DOHH2 (cell line): ENCODE data around the gene PTPA.
A peak's percentile ranks its signal among the peaks of the same experiment; 100 is the strongest.

Experiments used
- H3F3A ChIP-seq: fragments of 200-600 bp; sonication (generic), shearing (Covaris generic); 2 replicates; pipeline ENCODE4 v1.6.0; 2016; ENCODE audit warnings: antibody characterized with exemption, mild to moderate bottlenecking; ENCODE audit not compliant: control insufficient read depth, insufficient read depth
- H3K27ac ChIP-seq: fragments of 200-600 bp; sonication (generic); 2 replicates; pipeline ENCODE4 v1.5.1; 2014; ENCODE audit warnings: low read depth, mild to moderate bottlenecking, low read length, moderate library complexity
- H3K27me3 ChIP-seq: fragments of 200-600 bp; sonication (generic); 2 replicates; pipeline ENCODE4 v1.6.1; 2014; ENCODE audit warnings: mild to moderate bottlenecking, low read length, mixed read lengths; ENCODE audit not compliant: control insufficient read depth
- H3K36me3 ChIP-seq: fragments of 200-600 bp; sonication (generic); 2 replicates; pipeline ENCODE4 v1.6.1; 2014; ENCODE audit warnings: mild to moderate bottlenecking, low read length, moderate library complexity, mixed read lengths; ENCODE audit not compliant: control insufficient read depth
- H3K4me1 ChIP-seq: fragments of 200-600 bp; sonication (generic); 2 replicates; pipeline ENCODE4 v1.6.1; 2014; ENCODE audit warnings: mild to moderate bottlenecking, low read length, mixed read lengths; ENCODE audit not compliant: control insufficient read depth
- H3K4me2 ChIP-seq: fragments of 200-600 bp; sonication (generic); 2 replicates; pipeline ENCODE4 v1.6.0; 2014; ENCODE audit warnings: mild to moderate bottlenecking, low read length, moderate library complexity
- H3K4me3 ChIP-seq: fragments of 200-600 bp; sonication (generic); 2 replicates; pipeline ENCODE4 v1.5.1; 2014; ENCODE audit warnings: mild to moderate bottlenecking, low read length, mixed read lengths
- H3K79me2 ChIP-seq: fragments of 200-600 bp; sonication (generic); 2 replicates; pipeline ENCODE4 v1.6.1; 2014; ENCODE audit warnings: mild to moderate bottlenecking, low read length, mixed read lengths; ENCODE audit not compliant: control insufficient read depth
- H3K9me2 ChIP-seq: fragments of 200-600 bp; sonication (generic); replicated peaks from 2 replicates; pipeline ENCODE4 v1.6.1; 2014; ENCODE audit warnings: mild to moderate bottlenecking, low read length, mixed read lengths; ENCODE audit not compliant: control insufficient read depth
- H3K9me3 ChIP-seq: fragments of 200-600 bp; sonication (generic); 2 replicates; pipeline ENCODE4 v1.6.1; 2014; ENCODE audit warnings: antibody characterized with exemption, low read length, mixed read lengths; ENCODE audit not compliant: control insufficient read depth, insufficient read depth
- H4K20me1 ChIP-seq: fragments of 200-600 bp; sonication (generic); 2 replicates; pipeline ENCODE4 v1.6.0; 2014; ENCODE audit warnings: low read depth, mild to moderate bottlenecking, antibody characterized with exemption, low read length, moderate library complexity; ENCODE audit not compliant: control insufficient read depth, insufficient read depth
- EZH2phosphoT487 ChIP-seq: fragments of 200-600 bp; sonication (generic); IDR thresholded peaks from 2 replicates; pipeline ENCODE4 v1.6.1; 2017; ENCODE audit warnings: borderline replicate concordance, mild to moderate bottlenecking, antibody characterized with exemption, low read length, moderate library complexity, mixed read lengths
- TF ChIP-seq, protein P1 (sequence below): fragments of 200-600 bp; sonication (generic); IDR thresholded peaks from one replicate; pipeline ENCODE4 v1.5.1; 2014; ENCODE audit warnings: antibody characterized with exemption, mild to moderate bottlenecking, low read depth, low read length; ENCODE audit not compliant: poor library complexity, severe bottlenecking

The PTPA gene

DNA sequence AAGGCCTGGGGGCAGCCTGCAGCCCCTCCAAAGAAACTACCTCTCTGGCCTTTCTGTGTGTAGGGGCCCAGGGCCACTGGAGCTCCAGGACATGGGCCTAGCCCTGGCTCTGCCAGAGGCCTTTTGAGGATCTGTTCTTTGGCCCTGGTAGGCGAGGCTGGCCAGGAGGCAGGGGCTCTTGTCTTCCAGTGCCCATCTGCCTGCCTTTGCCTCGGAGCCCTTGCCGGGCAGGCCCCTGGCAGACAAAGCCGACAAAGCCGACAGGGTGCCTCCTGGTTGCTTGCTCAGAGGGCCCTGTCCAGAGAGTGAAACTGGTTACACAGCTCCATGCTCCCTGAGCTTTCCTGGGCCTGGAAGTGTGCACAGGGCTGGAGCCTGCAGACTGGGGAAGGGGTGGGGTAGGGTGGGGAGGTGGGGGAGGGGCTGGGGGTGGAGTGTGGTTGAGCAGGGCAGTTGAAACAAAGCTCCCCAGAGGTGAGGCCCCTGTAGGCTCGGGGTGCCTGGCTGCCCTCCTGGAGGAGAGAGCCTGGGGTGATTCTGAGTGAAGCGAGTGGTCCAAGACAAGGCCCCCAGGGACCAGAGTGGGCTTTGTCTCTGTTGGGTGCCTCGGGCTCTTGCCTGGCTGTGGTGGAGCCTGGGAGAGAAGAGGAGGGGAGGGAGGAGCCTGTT is 29.3 kb downstream of the PTPA start:
- peak overlapping the region; percentile 78 for H3K4me2 ChIP-seq
- H3K4me1 ChIP-seq = peaks cover 49% of the 10 kb centered on the region
- H3K27ac ChIP-seq = peak overlapping the region; percentile 99
- peaks cover 14% of the 10 kb centered on the region for H3F3A ChIP-seq
- H3K9me2 ChIP-seq = no peaks in the 10 kb centered on the region
- peaks cover 14% of the 10 kb centered on the region for H3K79me2 ChIP-seq
- no peaks in the 10 kb centered on the region for H3K9me3 ChIP-seq
- TF ChIP-seq, protein P1, sequence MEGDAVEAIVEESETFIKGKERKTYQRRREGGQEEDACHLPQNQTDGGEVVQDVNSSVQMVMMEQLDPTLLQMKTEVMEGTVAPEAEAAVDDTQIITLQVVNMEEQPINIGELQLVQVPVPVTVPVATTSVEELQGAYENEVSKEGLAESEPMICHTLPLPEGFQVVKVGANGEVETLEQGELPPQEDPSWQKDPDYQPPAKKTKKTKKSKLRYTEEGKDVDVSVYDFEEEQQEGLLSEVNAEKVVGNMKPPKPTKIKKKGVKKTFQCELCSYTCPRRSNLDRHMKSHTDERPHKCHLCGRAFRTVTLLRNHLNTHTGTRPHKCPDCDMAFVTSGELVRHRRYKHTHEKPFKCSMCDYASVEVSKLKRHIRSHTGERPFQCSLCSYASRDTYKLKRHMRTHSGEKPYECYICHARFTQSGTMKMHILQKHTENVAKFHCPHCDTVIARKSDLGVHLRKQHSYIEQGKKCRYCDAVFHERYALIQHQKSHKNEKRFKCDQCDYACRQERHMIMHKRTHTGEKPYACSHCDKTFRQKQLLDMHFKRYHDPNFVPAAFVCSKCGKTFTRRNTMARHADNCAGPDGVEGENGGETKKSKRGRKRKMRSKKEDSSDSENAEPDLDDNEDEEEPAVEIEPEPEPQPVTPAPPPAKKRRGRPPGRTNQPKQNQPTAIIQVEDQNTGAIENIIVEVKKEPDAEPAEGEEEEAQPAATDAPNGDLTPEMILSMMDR = no peak
- TF ChIP-seq EZH2phosphoT487 = no peak
- H3K36me3 ChIP-seq = peaks cover 45% of the 10 kb centered on the region
- H3K4me3 ChIP-seq = peak overlapping the region; percentile 73
- H4K20me1 ChIP-seq = no peaks in the 10 kb centered on the region
- no peaks in the 10 kb centered on the region for H3K27me3 ChIP-seq

DNA sequence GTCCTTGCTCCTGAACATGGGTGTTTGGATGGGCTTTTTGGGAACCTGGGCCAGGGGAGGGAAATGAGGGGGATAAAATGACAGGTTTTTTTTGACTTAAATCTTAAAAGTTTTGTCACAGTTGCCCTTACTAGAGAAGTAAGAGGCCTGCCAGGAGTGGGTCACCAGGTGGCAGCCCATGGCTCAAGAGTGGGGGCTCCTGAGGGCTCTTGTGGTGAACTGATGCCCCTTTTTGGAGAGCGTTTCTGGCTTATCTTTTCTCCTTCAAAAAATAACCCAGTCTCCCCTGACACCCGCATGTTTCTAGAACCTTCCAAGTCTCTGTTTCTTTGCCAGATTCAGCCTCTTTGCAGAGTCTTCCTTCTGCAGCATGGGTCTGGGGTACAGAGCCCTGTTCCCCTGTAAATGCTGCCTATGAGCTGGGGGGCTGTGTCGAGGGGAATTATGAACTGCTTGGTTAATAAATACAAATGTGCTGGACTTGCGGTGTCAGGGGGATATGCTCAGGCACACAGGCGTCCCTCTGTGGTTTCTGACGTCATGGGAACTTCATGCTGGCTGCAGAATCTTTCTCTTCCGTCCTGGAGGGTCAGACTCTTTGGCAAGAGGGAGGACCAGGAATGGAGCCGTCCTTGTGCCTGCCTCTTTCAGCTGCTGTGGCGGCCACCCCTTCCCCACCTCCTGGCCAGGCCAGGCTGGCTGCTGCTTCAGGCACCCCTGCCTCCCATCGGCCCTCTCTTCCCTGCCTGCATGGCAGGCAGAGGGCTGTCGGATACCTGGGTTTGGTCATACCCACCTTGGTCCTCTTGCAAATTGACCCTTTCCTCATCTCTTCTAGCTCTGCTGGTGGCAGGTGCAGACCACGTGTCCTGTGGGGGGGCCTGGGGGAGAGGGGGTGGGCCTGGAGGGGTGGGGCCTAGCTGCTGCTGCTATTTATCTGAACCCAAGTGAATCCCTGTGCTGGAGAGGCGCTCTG is 30.1 kb downstream of the PTPA start:
- Histone ChIP-seq H3K4me3 (peak overlapping the region; percentile 73), H3K4me1 (peaks cover 49% of the 10 kb centered on the region), H3K9me3 (no peaks in the 10 kb centered on the region), H4K20me1 (no peaks in the 10 kb centered on the region), H3K79me2 (peaks cover 14% of the 10 kb centered on the region), H3K4me2 (peak overlapping the region; percentile 78), H3F3A (peaks cover 14% of the 10 kb centered on the region), H3K9me2 (no peaks in the 10 kb centered on the region), H3K36me3 (peaks cover 43% of the 10 kb centered on the region), H3K27me3 (no peaks in the 10 kb centered on the region), H3K27ac (peak overlapping the region; percentile 99)
- TF ChIP-seq EZH2phosphoT487 = no peak
- TF ChIP-seq, protein P1 = no peak

DNA sequence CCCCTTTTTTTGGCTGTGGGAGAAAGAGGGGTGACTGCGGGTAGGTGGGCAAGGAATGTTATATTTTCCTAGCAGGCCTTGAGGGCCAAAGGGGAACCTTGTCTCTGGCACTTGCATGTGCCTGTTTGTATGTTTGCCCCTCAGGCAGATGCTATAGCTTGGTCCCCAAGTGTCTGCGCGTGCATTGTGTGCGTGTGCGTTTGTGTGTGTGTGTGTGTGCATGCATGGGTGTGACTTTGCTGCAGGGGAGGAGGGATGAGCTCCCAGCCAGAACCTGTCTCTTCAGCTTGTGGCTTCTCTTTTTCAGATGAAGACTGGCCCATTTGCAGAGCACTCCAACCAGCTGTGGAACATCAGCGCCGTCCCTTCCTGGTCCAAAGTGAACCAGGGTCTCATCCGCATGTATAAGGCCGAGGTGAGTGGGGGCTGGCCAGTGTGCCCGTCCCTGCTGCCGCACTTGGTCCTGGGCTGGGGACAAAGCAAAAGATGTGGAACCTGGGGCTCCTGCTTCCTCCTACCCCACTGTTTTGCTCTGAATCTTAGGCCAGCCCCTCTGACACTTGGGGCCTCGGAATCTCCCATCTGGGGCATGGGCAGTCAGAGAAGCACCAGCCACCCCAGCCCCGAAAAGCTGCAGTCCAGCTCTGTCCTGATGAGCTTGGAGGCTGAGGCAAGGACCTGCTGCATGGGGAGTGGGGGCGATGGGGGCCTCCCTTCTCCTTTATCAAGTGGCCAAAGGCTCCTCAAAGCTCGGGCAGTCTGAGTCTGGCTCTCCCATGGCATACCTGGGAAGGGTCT is 31.1 kb downstream of the PTPA start:
- peaks cover 14% of the 10 kb centered on the region for H3F3A ChIP-seq
- no peaks in the 10 kb centered on the region for H3K9me2 ChIP-seq
- H3K9me3 ChIP-seq = no peaks in the 10 kb centered on the region
- H4K20me1 ChIP-seq = no peaks in the 10 kb centered on the region
- peaks cover 14% of the 10 kb centered on the region for H3K79me2 ChIP-seq
- peaks cover 36% of the 10 kb centered on the region for H3K36me3 ChIP-seq
- no peak for TF ChIP-seq EZH2phosphoT487
- TF ChIP-seq, protein P1 = no peak
- H3K27me3 ChIP-seq = no peaks in the 10 kb centered on the region
- H3K4me2 ChIP-seq = peak overlapping the region; percentile 78
- peak overlapping the region; percentile 73 for H3K4me3 ChIP-seq
- H3K4me1 ChIP-seq = peaks cover 49% of the 10 kb centered on the region
- peak overlapping the region; percentile 99 for H3K27ac ChIP-seq
